Gastroesophageal sphincter (tissue), 3 donors: ENCODE measurements around the gene PLXNA2.

Experiments used
- POLR2AphosphoS5 ChIP-seq: sonication (generic); formaldehyde crosslinking; IDR thresholded peaks from one replicate; pipeline ENCODE4 v1.6.1; 2017; ENCODE audit warnings: antibody characterized with exemption
- TF ChIP-seq, protein P1 (sequence below), 4 experiments: fragments of 200-600 bp in 2 of 4; fragments of 450-650 bp in 2 of 4; sonication (generic) in 1 of 4; IDR thresholded peaks; one replicate each; pipeline ENCODE4 v1.5.1; 2017 to 2019; ENCODE audit warnings: antibody characterized with exemption in 4 of 4, mild to moderate bottlenecking in 2 of 4, moderate library complexity in 2 of 4

- TF ChIP-seq, protein P1, sequence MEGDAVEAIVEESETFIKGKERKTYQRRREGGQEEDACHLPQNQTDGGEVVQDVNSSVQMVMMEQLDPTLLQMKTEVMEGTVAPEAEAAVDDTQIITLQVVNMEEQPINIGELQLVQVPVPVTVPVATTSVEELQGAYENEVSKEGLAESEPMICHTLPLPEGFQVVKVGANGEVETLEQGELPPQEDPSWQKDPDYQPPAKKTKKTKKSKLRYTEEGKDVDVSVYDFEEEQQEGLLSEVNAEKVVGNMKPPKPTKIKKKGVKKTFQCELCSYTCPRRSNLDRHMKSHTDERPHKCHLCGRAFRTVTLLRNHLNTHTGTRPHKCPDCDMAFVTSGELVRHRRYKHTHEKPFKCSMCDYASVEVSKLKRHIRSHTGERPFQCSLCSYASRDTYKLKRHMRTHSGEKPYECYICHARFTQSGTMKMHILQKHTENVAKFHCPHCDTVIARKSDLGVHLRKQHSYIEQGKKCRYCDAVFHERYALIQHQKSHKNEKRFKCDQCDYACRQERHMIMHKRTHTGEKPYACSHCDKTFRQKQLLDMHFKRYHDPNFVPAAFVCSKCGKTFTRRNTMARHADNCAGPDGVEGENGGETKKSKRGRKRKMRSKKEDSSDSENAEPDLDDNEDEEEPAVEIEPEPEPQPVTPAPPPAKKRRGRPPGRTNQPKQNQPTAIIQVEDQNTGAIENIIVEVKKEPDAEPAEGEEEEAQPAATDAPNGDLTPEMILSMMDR (IDR thresholded peaks at IDR 0.05) = no peak
- TF ChIP-seq POLR2AphosphoS5 = no peak
Measured at GRCh38 chr1:208058267-208058666, 185.9 kb downstream of the PLXNA2 start.
